HEK293T (cell line): ENCODE measurements around the gene RFK.

ENCODE experiments used
- ARNT ChIP-seq: fragments of 450-650 bp; IDR thresholded peaks from 2 replicates; pipeline ENCODE4 v1.6.1; 2017; ENCODE audit warnings: mild to moderate bottlenecking
- BHLHE40 ChIP-seq: fragments of 450-650 bp; IDR thresholded peaks from 2 replicates; pipeline ENCODE4 v1.6.1; 2016; ENCODE audit warnings: mild to moderate bottlenecking, moderate library complexity, borderline replicate concordance
- HDGF ChIP-seq: fragments of 450-650 bp; IDR thresholded peaks from 2 replicates; pipeline ENCODE4 v1.6.1; 2017; ENCODE audit warnings: antibody characterized with exemption, borderline replicate concordance
- SP1 ChIP-seq: fragments of 450-650 bp; IDR thresholded peaks from 2 replicates; pipeline ENCODE4 v1.6.1; 2017

DNA sequence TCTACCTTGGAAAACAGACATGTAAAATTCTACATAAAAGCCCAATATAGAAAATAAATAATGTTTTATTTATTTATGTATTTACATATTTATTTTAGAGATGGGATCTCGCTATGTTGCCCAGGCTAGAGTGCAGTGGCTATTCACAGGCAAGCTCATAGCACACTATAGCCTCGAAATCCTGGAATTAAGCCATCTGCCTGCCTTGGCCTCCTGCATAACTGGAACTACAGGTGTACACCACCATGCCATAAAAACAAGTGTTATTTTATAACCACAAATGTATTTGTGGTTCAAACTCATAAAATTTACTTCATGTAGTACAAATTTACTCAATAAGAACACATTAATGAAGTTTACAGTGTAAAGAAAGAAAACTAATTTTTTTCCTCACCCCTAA is 7.0 kb upstream of the RFK start:
- TF ChIP-seq SP1 = no peak
- TF ChIP-seq HDGF = no peak
- TF ChIP-seq BHLHE40 = no peak
- TF ChIP-seq ARNT = no peak
